GM10266 (cell line): ENCODE data around the gene ROPN1L.

ENCODE experiments used
- DNase-seq: peaks from one replicate; pipeline ENCODE4 v3.0.0; 2012; ENCODE audit errors: extremely low spot score
- CTCF ChIP-seq: IDR thresholded peaks from 2 replicates; pipeline ENCODE4 v1.5.1; 2012; ENCODE audit warnings: mild to moderate bottlenecking, low read depth; ENCODE audit not compliant: control insufficient read depth, insufficient read depth; ENCODE audit errors: missing control alignments

The ROPN1L gene

GRCh38 chr5:10502130-10502529, 60.5 kb downstream of the ROPN1L start:
- DNase-seq = no peak
- TF ChIP-seq CTCF = no peak

GRCh38 chr5:10502578-10502977, 60.9 kb downstream of the ROPN1L start:
- no peak for DNase-seq
- no peak for TF ChIP-seq CTCF

- no peak for DNase-seq
- TF ChIP-seq CTCF = no peak
These were observed 61.6 kb downstream of the ROPN1L start for GRCh38 chr5:10503321-10503720.

GRCh38 chr5:10503997-10504793, 62.5 kb downstream of the ROPN1L start:
- no peak for TF ChIP-seq CTCF
- no peak for DNase-seq

- no peak for TF ChIP-seq CTCF
- no peak for DNase-seq
These were observed 63.9 kb downstream of the ROPN1L start for GRCh38 chr5:10505517-10506095.

- DNase-seq = no peak
- TF ChIP-seq CTCF = no peak
These were observed 64.9 kb downstream of the ROPN1L start for GRCh38 chr5:10506535-10506934.

- DNase-seq = no peak
- TF ChIP-seq CTCF = no peak
These were observed 66.0 kb downstream of the ROPN1L start for GRCh38 chr5:10507575-10508096.
